ENCODE measurements around the gene ANKRD11.
"Not testable (repeated sequence)": the region's sequence is repeated elsewhere in the genome, so short reads cannot be mapped to it uniquely, and the experiment has no call there.

The ANKRD11 gene

DNA sequence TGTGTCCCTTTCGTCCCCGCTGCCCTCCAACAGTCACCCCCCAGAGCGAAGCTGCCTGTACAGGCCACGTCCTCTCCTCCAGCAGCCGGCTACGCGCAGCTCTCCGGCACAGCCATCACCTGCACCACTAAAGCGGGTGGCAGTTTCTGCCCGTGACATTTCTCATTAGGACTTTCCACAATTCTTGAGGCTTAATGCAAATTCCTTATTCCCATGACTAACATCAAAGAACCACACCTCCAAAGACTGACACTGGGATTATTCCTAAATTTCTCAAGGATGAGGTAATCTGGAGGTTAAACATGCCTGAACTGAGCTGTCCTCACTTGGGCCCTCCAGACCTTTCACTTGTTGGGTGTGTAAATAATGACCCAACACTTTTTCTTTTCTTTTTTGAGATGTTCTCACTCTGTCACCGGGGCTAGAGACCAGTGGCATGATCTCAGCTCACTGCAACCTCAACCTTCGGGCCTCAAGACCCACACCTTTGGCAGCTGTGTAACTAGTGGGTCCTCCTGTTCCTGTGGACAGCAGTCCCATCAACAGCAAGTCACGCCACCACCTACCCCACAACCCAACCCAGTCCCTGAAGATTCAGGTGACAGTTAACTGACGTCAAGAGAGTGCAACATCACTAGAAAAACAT, 11.7 kb downstream of the ANKRD11 start:
- no peak for DNase-seq

DNA sequence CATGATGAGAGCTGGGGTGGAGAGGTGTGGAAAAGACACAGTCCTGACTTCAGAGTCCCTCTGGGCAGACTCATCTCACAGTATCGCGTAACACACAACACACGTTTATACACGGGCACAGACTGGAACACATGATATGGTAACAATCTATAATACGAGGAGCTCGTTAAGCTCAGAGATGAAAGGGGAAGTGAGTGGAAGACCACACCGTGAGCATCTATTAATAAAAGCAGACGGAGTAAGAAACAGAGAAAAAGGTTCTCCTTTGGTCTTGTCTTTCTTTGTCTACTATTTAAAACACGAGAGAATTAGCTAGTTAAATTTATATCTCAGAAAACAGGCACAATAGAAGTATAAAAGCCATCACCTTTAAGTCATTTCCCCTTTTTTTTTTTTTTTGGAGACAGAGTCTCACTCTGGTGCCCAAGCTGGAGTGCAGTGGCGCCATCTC, 13.5 kb downstream of the ANKRD11 start:
- DNase-seq = no peak

DNA sequence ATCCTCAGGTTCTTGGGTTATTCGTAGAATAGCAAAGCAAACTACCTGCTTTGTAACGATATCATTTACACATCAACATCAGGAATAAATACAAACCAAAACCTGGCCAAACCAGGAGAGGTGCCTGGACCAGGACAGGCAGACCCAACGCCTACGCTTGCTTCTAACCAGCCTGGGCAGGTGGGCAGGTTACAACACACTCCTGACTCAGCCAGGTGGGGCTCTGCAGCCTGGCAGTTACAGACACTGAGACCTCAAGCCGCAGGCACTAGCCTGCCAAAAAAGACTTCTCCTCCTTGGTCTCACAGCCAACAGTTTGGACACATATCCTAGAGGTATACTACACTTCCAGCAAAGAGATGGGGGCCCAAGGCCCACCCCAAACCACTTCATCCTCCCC, 14.0 kb downstream of the ANKRD11 start:
- DNase-seq = no peak

DNA sequence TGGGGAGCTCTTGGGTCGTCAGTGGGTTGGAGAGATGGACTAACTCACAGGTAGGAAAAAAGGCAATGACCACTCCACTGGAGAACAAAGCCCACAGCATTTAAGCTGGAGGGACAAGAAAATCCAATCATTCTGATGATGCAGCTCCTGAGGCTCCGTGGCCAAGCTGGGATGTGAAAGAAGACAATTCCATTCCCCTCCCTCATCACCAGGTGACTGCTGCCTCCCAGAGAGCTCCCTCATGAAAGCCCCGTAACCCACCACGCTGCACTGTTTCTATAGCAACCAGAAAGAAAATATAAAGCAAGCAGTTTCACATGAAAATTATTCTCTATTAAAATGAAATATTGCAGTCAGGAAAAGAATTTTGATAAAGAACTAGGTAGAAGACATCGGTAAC, 15.2 kb downstream of the ANKRD11 start:
- DNase-seq = no peak

DNA sequence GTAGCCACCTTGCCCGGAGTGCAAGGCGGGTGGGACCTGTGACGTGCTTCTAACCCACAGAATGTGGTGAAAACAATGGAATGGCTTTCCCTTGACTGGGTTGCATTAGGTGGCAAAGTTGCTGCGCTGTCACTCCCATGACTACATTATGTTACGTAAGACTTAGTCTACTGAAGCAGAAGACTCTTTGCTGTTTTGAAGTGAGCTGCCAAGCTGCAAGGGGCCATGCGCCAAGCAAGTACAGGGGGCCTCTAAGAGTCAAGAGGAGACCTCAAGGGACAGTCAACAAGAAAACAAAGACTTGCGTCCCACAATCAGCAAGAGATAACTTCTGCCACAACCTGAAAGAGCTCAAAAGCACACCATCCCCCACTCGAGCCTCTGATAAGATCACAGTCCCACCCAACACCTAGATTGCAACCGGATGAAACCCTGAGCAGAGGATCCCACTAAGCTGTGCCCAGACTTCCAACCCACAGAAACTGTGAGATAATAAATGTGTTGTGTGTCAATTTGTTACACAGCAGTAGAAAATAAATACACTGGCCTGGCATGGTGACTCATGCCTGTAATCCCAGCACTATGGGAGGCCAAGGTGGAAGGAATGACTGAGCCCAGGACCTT, 16.5 kb downstream of the ANKRD11 start:
- DNase-seq = peak in 1 of 2 donors; percentile 34

DNA sequence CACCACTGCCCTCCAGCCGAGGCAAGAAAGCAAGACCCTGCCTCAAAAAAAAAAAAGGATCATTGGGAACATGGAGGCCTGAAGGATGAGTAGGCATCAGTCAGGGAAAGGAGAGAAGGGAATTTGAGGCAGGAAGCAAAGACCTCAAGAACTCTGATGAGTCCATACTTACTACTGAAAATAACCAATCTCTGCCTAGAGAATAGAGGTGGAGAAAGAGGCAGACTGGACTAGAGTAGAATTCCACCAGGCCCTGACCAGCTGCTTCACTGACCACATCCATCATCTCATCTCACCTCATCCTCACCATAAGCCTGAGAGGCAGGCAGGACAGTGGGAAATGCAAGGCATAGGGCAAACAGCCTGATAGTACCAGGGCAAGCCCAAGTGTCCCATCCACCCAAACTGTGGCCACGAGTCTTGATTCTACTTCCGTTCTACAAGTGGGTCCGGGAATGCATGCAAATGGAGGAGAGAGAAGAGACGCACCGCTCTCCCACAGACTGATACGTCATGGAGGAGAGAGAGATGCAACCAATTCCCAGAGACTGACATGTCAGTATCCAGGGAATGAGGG, 17.1 kb downstream of the ANKRD11 start:
- DNase-seq = no peak

DNA sequence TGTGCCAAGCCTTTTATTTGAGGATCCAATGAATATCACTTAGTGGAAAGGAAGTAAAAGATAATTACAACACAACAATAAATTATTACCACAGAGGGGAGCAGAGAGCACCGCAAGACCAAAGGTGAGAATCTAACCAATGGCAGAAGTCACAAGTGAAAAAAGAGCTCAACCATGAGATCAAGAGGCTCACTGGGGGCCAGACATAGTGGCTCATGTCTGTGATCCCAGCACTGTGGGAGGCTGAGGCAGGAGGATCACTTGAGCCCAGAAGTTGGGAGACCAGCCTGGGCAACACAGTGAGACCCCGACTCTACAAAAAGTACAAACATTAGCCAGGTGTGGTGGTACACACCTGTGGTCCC, 17.7 kb downstream of the ANKRD11 start:
- peak in 1 of 2 donors; percentile 31 for DNase-seq

DNA sequence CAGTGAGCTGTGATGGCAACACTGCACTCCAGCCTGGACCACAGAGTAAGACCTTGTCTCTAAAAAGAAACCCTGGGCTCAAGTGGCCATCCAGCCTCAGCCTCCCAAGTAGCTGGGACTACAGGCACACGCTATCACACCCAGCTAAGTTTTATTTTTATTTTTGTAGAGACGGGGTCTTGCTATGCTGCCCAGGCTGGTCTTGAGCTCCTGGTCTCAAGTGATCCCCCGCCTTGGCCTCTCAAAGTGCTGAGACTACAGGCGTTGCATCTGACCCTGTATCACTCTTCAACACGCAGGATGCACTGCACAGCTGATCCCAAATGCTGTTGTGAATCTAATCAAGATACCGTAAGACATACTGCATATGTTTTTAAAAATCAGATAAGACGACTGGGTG, 23.0 kb downstream of the ANKRD11 start:
- no peak for DNase-seq

DNA sequence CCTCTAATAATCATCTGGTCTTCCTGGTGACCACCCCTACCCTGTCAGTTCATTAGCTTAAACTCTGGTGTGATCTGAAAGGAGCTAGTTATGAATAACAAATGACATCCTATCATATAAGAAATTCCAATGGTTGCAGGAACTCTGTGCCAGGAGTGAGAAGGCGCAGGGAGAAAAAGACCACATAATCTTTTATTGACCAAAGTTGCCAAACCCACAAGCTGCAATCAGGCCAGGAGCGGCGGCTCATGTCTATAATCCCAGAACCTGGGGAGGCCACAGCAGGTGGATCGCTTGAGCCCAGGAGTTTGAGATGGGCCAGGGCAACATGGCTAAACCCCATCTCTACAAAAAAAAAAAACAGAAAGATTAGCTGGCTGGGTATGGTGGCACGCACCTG, 23.4 kb downstream of the ANKRD11 start:
- no peak for DNase-seq

DNA sequence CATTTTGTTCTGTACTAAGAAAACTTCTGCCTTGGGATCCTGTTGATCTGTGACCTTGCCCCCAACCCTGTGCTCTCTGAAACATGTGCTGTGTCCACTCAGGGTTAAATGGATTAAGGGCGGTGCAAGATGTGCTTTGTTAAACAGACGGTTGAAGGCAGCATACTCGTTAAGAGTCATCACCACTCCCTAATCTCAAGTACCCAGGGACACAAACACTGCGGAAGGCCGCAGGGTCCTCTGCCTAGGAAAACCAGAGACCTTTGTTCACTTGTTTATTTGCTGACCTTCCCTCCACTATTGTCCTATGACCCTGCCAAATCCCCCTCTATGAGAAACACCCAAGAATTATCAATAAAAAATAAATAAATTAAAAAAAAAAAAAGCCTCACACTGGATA, 27.0 kb downstream of the ANKRD11 start:
- not testable (repeated sequence) for DNase-seq

DNA sequence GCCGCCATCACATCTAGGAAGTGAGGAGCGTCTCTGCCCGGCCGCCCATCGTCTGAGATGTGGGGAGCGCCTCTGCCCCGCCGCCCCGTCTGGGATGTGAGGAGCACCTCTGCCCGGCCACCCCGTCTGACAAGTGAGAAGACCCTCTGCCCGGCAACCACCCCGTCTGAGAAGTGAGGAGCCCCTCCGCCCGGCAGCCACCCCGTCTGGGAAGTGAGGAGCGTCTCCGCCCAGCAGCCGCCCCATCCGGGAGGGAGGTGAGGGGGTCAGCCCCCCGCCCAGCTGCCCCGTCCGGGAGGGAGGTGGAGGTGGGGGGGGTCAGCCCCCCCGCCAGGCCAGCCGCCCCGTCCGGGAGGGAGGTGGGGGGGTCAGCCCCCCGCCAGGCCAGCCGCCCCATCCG, 27.7 kb downstream of the ANKRD11 start:
- DNase-seq = not testable (repeated sequence)

DNA sequence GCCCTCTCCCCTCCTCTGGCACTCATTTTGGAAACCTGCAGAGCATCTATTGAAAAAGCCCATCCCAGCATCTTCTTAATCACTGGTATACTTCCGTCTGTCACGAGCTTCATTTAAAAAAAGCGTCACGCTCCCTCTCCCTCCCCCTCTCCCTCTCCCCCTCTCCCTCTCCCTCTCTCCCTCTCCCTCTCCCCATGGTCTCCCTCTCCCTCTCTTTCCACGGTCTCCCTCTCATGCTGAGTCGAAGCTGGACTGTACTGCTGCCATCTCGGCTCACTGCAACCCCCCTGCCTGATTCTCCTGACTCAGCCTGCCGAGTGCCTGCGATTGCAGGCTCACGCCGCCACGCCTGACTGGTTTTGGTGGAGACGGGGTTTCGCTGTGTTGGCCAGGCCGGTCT, 28.5 kb downstream of the ANKRD11 start:
- not testable (repeated sequence) for DNase-seq

DNA sequence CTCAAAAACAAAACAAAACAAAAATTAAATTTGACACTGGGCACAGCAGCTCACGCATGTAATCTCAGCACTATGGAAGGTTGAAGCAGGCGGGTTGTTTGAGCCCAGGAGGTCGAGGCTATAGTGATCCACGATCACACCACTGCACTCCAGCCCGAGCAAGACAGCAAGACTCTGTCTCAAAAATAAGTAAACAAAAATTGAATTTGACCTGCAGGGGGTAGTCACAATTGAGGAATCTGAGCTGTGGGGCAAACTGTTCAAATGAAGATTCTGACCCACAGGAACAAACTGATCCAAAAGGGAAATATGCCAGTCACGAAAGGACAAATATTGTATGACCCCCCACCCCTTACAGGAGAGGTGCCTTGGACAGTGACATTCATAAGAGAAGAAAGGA, 29.8 kb downstream of the ANKRD11 start:
- DNase-seq = peak in 1 of 2 donors; percentile 25

DNA sequence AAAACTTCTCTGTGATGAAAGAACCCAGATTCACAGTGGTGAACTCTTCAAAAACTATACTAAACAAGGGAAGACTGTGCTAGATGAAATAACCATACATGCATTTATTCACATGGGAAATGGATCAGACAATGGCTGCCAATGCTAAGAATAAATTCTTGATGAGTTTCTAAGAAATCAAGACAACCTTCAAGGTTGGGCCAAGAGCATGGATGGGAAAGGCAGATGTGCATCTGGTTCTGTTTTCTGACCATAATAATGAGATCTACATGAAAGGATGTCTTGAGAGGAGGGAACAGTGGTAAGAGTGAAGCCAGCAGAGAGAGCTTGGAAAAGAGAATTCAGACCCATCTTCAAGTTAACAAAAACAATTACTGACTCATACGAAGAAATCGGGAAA, 31.4 kb downstream of the ANKRD11 start:
- no peak for DNase-seq

DNA sequence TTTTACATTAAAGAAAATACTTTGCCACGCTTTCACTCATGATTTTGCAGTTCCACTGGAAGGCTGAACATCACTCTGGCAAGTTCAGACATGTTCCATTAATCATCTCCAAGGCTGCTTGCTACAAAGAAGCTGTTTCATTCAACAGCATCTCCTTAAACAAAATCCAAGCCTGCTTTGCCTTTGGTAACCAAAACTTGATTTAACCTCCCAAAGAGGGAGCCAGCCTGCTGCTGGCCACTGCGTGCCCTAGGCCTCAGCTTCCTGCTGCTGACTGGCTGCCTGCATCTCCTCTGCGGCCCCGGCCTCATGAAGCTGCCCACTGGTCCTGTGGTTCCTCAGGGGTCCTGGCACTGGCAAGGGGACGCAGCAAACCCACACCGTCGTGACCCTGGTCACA, 31.8 kb downstream of the ANKRD11 start:
- DNase-seq = no peak

DNA sequence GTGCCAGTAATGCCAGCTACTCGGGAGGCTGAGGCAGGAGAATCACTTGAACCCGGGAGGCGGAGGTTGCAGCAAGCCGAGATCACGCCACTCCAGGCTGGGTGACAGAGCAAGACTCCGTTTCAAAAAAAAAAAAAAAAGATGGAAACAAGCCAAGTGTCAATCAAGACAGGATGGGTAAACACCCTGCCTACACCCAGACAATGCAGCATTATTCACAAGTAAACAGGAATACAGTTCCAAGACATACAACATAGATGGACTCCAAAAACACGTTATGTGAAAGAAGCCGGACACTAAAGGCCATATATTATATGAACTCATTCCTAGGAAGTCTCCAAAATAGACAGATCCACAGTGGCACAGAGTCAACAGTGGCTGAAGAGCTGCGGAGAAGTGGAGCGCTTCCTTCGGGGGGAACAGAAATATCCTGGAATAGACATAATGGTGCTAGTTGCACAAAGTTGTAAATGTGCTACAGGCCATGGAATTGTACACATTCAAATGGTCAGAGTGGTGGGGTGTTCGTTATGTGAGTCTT, 33.9 kb downstream of the ANKRD11 start:
- DNase-seq = no peak

DNA sequence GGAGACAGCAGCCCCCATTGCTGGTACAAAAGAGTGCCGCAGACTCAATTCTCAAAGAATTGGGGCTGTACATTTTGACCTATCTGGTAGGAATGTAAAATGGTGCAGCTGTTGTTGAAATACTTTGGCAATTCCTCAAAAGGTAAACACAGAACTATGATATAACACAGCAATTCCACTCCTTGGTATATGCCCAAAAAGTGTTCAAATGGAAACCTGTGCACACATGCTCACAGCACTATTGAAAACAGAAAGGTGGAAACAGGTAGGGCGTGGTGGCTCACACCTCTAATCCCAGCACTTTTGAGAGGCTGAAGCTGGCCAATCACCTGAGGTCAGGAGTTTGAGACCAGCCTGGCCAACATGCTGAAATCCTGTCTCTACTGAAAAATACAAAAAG, 34.7 kb downstream of the ANKRD11 start:
- DNase-seq = no peak

DNA sequence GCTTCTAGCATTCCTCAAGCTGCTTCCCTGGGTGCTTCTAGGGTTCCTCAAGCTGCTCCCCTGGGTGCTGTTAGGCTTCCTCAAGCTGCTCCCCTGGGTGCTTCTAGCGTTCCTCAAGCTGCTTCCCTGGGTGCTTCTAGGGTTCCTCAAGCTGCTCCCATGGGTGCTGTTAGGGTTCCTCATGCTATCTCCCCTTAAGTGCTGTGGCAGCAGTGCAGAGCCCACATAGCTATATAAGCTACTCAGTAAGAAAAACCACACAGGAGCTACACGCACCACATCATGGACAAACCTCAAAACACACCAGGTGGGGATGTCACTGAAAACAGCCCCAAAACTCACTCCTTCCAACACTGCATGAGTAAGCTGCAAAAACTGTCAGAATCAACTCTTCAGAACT, 35.2 kb downstream of the ANKRD11 start:
- no peak for DNase-seq

DNA sequence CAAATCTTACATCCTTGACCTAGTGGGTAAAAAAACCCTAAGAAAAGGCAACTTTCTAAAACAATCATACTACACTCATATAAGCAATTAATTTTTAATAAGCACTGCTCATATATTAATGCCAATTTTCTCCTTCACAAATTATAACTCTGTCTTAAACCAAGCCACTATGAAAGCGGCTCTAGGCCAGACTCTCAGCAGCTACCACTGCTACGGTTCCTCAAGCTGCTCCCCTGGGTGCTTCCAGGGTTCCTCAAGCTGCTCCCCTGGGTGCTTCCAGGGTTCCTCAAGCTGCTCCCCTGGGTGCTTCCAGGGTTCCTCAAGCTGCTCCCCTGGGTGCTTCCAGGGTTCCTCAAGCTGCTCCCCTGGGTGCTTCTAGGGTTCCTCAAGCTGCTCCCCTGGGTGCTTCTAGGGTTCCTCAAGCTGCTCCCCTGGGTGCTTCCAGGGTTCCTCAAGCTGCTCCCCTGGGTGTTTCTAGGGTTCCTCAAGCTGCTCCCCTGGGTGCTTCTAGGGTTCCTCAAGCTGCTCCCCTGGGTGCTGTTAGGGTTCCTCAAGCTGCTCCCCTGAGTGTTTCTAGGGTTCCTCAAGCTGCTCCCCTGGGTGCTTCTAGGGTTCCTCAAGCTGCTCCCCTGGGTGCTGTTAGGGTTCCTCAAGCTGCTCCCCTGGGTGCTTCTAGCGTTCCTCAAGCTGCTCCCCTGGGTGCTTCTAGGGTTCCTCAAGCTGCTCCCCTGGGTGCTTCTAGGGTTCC, 35.8 kb downstream of the ANKRD11 start:
- DNase-seq = peak in 1 of 2 donors; percentile 34

DNA sequence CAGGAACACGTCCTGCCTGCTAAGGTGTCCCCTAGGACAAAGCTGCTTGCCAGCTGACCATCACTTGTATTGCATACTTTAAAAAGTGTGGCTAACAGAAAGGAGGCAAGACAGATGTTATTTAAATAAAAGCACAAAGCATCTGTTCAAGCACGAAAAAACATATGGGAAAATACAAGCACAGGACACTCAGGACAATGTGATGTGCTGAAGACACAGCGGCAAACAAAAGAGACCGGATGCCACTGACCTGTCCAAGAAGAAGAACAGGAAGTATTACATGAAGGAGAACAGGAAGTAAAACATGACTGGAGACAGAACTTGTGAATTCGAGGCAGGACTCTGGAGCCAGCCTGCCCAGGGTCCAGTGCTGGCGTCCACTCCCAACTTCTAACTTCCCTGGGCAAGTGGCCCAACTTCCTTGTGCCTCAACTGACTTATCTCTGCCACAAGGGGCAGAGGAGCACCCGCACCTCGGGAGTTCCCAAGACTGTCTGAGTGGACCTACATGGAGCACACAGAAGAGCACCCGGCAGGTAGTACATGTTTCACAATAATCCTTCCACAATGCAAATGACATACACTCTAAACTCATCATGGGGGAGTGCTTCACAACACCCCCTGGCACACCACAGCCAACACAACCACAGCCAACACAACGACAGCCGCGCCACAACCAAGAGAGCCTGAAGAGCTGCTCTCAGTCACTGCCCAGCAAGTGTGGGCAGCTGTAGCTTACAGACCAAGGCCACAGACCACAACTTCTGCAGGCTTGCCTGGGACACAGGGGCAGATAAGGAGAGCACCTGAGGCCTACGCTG, 36.6 kb downstream of the ANKRD11 start:
- DNase-seq = no peak

DNA sequence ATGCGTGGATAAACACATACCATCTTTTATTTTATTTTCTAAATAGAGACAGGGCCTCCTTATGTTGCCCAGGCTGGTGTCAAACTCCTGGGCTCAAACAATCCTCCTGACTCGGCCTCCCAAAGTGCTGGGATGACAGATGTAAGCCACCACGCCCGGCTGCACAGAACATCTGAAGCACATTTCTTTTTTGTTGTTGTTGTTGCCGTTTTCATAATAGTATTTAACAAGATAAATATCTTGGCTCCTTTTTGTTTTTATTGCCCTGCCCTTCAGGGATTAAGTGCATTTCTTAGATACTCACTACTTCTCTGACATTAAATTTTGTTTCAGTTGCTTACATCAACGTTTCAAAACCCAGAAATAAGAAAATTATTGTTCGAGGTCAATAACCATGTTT, 37.4 kb downstream of the ANKRD11 start:
- no peak for DNase-seq

DNA sequence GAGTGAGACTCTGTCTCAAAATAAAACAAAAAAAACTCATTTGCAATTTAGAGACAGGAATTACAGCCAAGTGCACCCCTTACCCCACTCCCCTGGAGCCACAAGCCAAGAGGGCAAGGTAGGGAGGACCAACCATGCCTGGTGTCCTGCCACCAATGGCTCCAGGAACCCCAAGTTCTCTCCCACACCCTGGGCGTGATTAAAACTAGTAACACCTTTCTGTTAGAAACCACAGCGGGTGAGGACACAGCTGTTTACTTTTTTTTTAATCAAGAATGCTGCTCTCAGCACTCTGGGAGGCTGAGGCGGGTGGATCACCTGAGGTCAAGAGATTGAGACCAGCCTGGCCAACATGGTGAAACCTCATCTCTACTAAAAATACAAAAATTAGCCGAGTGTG, 38.1 kb downstream of the ANKRD11 start:
- DNase-seq = peak in 1 of 2 donors; percentile 38

DNA sequence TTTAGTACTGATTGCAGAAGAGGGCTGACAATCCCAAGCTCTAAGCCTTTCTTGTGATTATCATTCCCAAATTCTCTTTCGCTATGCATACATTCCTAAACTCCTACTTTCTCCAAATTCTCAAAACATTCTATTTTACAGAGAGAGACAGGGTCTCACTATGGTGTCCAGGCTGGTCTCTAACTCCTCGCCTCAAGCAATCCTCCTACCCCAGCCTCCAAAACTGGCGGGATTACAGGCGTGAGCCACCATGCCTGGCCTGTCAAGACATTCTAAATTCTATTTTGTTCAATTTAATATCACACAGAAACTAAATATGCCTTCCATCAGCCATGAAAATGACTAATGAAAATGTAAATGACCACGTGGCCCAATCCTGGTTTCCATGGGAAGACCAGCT, 39.8 kb downstream of the ANKRD11 start:
- no peak for DNase-seq
